H1 (cell line): ENCODE data around the gene C12orf76. TPM values are rescaled to one million over a fixed set of nuclear protein-coding genes. Genes with fewer than 3 reads are reported as not detected.

Source experiments
- CTCF ChIA-PET: fragments of 300-600 bp; sonication (Branson Sonifier 250); formaldehyde crosslinking; loops from one replicate; lab custom pipeline; 2021; ENCODE audit not compliant: partially characterized antibody; lab: Charles Lee
- POLR2A ChIA-PET: fragments of 300-600 bp; sonication (Branson Sonifier 250); formaldehyde crosslinking; loops from one replicate; lab custom pipeline; 2021; ENCODE audit warnings: inconsistent platforms; ENCODE audit not compliant: partially characterized antibody; lab: Charles Lee
- DNase-seq, 2 experiments: peaks; one replicate each; pipeline versions ENCODE4 v3.0.0 to v3.0.0-alpha.2; 2010 to 2022; ENCODE audit warnings: low spot score in 2 of 2, low read depth in 1 of 2, mixed read lengths in 1 of 2
- FAIRE-seq: peaks from 2 replicates; lab custom pipeline; 2011; peaks lifted over from hg19 to GRCh38; lab: Jason Lieb, UNC
- H2AFZ ChIP-seq: 2 replicates; pipeline ENCODE4 v1.8.1; 2012; ENCODE audit warnings: low read length, inconsistent platforms
- H2AK5ac ChIP-seq: 2 replicates; pipeline ENCODE4 v1.6.1; 2013; ENCODE audit warnings: low read depth, low read length
- H2BK120ac ChIP-seq: replicated peaks from 2 replicates; pipeline ENCODE3; 2013; ENCODE audit warnings: low read depth, low read length, inconsistent platforms
- H2BK12ac ChIP-seq: 2 replicates; pipeline ENCODE4 v1.6.1; 2013; ENCODE audit warnings: low read depth, low read length
- H2BK15ac ChIP-seq: 2 replicates; pipeline ENCODE4 v1.6.1; 2013; ENCODE audit warnings: low read length
- H2BK20ac ChIP-seq: 2 replicates; pipeline ENCODE4 v1.6.1; 2013; ENCODE audit warnings: low read length
- H2BK5ac ChIP-seq: 2 replicates; pipeline ENCODE4 v1.6.1; 2013; ENCODE audit warnings: low read depth, low read length
- H3K14ac ChIP-seq: 2 replicates; pipeline ENCODE4 v1.6.1; 2013; ENCODE audit warnings: inconsistent platforms; ENCODE audit not compliant: insufficient read length
- H3K18ac ChIP-seq: 2 replicates; pipeline ENCODE4 v1.6.1; 2013; ENCODE audit warnings: low read length; ENCODE audit errors: extremely low read depth
- H3K23ac ChIP-seq: 2 replicates; pipeline ENCODE4 v1.6.1; 2013; ENCODE audit warnings: inconsistent platforms; ENCODE audit not compliant: insufficient read length
- H3K23me2 ChIP-seq: 2 replicates; pipeline ENCODE4 v1.6.1; 2013; ENCODE audit warnings: low read depth, low read length
- H3K27ac ChIP-seq: 2 replicates; pipeline ENCODE4 v1.6.1; 2011; ENCODE audit warnings: low read depth, low read length, inconsistent platforms
- H3K27me3 ChIP-seq, 4 experiments: replicated peaks in 1 of 4; 1 replicate in 1 of 4; 2 replicates in 3 of 4; pipeline versions ENCODE4 v1.6.1 to v1.8.1; 2011 to 2013; ENCODE audit warnings: low read length in 3 of 4, mild to moderate bottlenecking in 3 of 4, inconsistent platforms in 2 of 4, mixed read lengths in 2 of 4, moderate library complexity in 1 of 4; ENCODE audit not compliant: control insufficient read depth in 3 of 4, insufficient read depth in 3 of 4; ENCODE audit errors: extremely low read depth in 1 of 4
- H3K36me3 ChIP-seq, 4 experiments: 2 replicates each; pipeline versions ENCODE4 v1.6.1 to v1.8.1; 2011 to 2013; ENCODE audit warnings: mild to moderate bottlenecking in 4 of 4, low read length in 3 of 4, moderate library complexity in 2 of 4, control low read depth in 1 of 4, inconsistent platforms in 1 of 4; ENCODE audit not compliant: insufficient read depth in 4 of 4, control insufficient read depth in 2 of 4
- H3K4ac ChIP-seq: replicated peaks from 2 replicates; pipeline ENCODE3; 2013; ENCODE audit warnings: low read length, low read depth, mixed read lengths, inconsistent platforms; ENCODE audit not compliant: insufficient read length
- H3K4me1 ChIP-seq, 4 experiments: replicated peaks in 1 of 4; 1 replicate in 1 of 4; 2 replicates in 3 of 4; pipeline versions ENCODE4 v1.6.1 to v1.8.1; 2011 to 2013; ENCODE audit warnings: low read length in 3 of 4, inconsistent platforms in 2 of 4, mixed read lengths in 1 of 4; ENCODE audit not compliant: insufficient read depth in 4 of 4, control insufficient read depth in 3 of 4
- H3K4me2 ChIP-seq, 2 experiments: 2 replicates each; pipeline versions ENCODE4 v1.6.1 to v1.8.1; 2011 to 2013; ENCODE audit warnings: low read depth in 2 of 2, low read length in 2 of 2, control low read depth in 1 of 2, inconsistent platforms in 1 of 2, mild to moderate bottlenecking in 1 of 2; ENCODE audit not compliant: insufficient read depth in 1 of 2
- H3K4me3 ChIP-seq, 4 experiments: fragments of 200-600, 300-600 bp in 1 of 4; sonication (generic), shearing (Covaris generic), sonication (Bioruptor Twin) in 1 of 4; 2 replicates each; pipeline versions ENCODE4 v1.5.1 to v1.8.1; 2011 to 2016; ENCODE audit warnings: low read length in 4 of 4, low read depth in 3 of 4, control low read depth in 2 of 4, inconsistent platforms in 2 of 4, mild to moderate bottlenecking in 2 of 4, mixed read lengths in 1 of 4, moderate library complexity in 1 of 4; ENCODE audit not compliant: insufficient read depth in 2 of 4; ENCODE audit errors: extremely low read depth in 1 of 4
- H3K56ac ChIP-seq: replicated peaks from 2 replicates; pipeline ENCODE3; 2013; ENCODE audit warnings: low read depth, mild to moderate bottlenecking, mixed read lengths, low read length, inconsistent platforms; ENCODE audit not compliant: insufficient read length
- H3K79me1 ChIP-seq: 2 replicates; pipeline ENCODE4 v1.6.1; 2013; ENCODE audit warnings: low read depth, low read length, control low read depth
- H3K79me2 ChIP-seq, 2 experiments: 2 replicates each; pipeline versions ENCODE4 v1.6.1 to v1.8.1; 2012 to 2013; ENCODE audit warnings: low read length in 2 of 2, mild to moderate bottlenecking in 2 of 2, inconsistent platforms in 1 of 2; ENCODE audit not compliant: insufficient read depth in 2 of 2, control insufficient read depth in 1 of 2
- H3K9ac ChIP-seq, 4 experiments: replicated peaks in 1 of 4; 1 replicate in 1 of 4; 2 replicates in 3 of 4; pipeline versions ENCODE4 v1.6.1 to v1.8.1; 2011 to 2013; ENCODE audit warnings: low read depth in 3 of 4, low read length in 3 of 4, control low read depth in 2 of 4, mild to moderate bottlenecking in 2 of 4, moderate library complexity in 2 of 4, inconsistent platforms in 1 of 4; ENCODE audit errors: extremely low read depth in 1 of 4
- H3K9me3 ChIP-seq, 2 experiments: 2 replicates each; pipeline versions ENCODE4 v1.6.1 to v1.8.1; 2012 to 2013; ENCODE audit warnings: mild to moderate bottlenecking in 2 of 2, moderate library complexity in 2 of 2, control low read depth in 1 of 2, inconsistent platforms in 1 of 2, low read depth in 1 of 2, low read length in 1 of 2, mixed read lengths in 1 of 2; ENCODE audit not compliant: insufficient read depth in 2 of 2
- H4K20me1 ChIP-seq, 2 experiments: replicated peaks in 1 of 2; 2 replicates each; pipeline versions ENCODE3 to v1.8.1; 2011 to 2013; ENCODE audit warnings: inconsistent platforms in 2 of 2, low read length in 2 of 2, mild to moderate bottlenecking in 1 of 2; ENCODE audit not compliant: insufficient read depth in 2 of 2, control insufficient read depth in 1 of 2
- H4K5ac ChIP-seq: 2 replicates; pipeline ENCODE4 v1.6.1; 2013; ENCODE audit warnings: low read length, low read depth, mixed read lengths, inconsistent platforms; ENCODE audit not compliant: insufficient read length
- H4K8ac ChIP-seq: 2 replicates; pipeline ENCODE4 v1.8.0; 2013; ENCODE audit warnings: mild to moderate bottlenecking, moderate library complexity, low read length, inconsistent platforms; ENCODE audit not compliant: insufficient read depth; ENCODE audit errors: extremely low read depth
- H4K91ac ChIP-seq: replicated peaks from 2 replicates; pipeline ENCODE3; 2013; ENCODE audit warnings: low read length, mixed read lengths, inconsistent platforms; ENCODE audit not compliant: insufficient read length
- CBX8 ChIP-seq: fragments of 300-800, 300-1000 bp; sonication (generic); IDR thresholded peaks from 2 replicates; pipeline ENCODE4 v1.7.1; 2016; ENCODE audit warnings: low read depth, low read length, borderline replicate concordance
- CHD2 ChIP-seq: IDR thresholded peaks from 2 replicates; pipeline ENCODE4 v1.6.1; 2012; ENCODE audit warnings: low read length, improper control_type of control experiment
- CTBP2 ChIP-seq: IDR thresholded peaks from 2 replicates; pipeline ENCODE4 v1.7.0; 2011; ENCODE audit warnings: borderline replicate concordance, mild to moderate bottlenecking, moderate library complexity, mixed read lengths, low read length; ENCODE audit not compliant: insufficient read depth, insufficient read length
- PHF8 ChIP-seq: fragments of 200-600 bp; sonication (generic); conservative IDR thresholded peaks from 2 replicates; pipeline ENCODE4 v1.7.1; 2012; ENCODE audit warnings: low read depth, mild to moderate bottlenecking, inconsistent platforms, low read length, moderate library complexity
- RAD21 ChIP-seq, 2 experiments: IDR thresholded peaks in 1 of 2; conservative IDR thresholded peaks in 1 of 2; 2 replicates each; pipeline ENCODE4 v1.6.1; 2011; ENCODE audit warnings: low read depth in 2 of 2, low read length in 2 of 2, improper control_type of control experiment in 1 of 2, inconsistent platforms in 1 of 2, mild to moderate bottlenecking in 1 of 2, moderate library complexity in 1 of 2
- SIRT6 ChIP-seq: IDR thresholded peaks from one replicate; pipeline ENCODE4 v1.7.1; 2012; ENCODE audit warnings: low read length, inconsistent platforms
- SIX5 ChIP-seq: IDR thresholded peaks from 2 replicates; pipeline ENCODE4 v1.6.1; 2011; ENCODE audit warnings: mild to moderate bottlenecking, low read depth, low read length
- whole genome bisulfite sequencing, 2 experiments: shearing (Covaris generic) in 1 of 2; methylation state at CpG; one replicate each; pipeline versions ENCODE4 v1.1.6 to v1.1.7; 2013 to 2015; ENCODE audit warnings: low lambda C conversion rate in 2 of 2, mixed read lengths in 2 of 2, inconsistent platforms in 1 of 2, low coverage in 1 of 2, missing lambda C conversion rate in 1 of 2; ENCODE audit not compliant: insufficient replicate concordance in 2 of 2, insufficient coverage in 1 of 2, insufficient read length in 1 of 2; ENCODE audit errors: extremely low coverage in 1 of 2, missing lambda C conversion rate in 1 of 2; 5-methylcytosine and 5-hydroxymethylcytosine counted together
- polyA plus RNA-seq, 7 experiments: library from polyadenylated mRNA; depleted of rRNA in 3 of 7; stranded (reverse) in 5 of 7; unstranded in 2 of 7; fragments of >200 nt in 5 of 7; fragments of 200-250 nt in 2 of 7; gene quantifications; 1 replicate in 5 of 7; 2 replicates in 1 of 7; 4 replicates in 1 of 7; pipeline versions ENCODE4 v1.2.1 to v1.2.3, GENCODE V29; 2011 to 2013; ENCODE audit warnings: missing spikeins in 2 of 7, mixed read lengths in 2 of 7
- total RNA-seq: library from RNA; stranded (reverse); fragmentation: NEBNext Ultra II Directional; extraction: Animal tissue kit (Norgen Biotek cat#: 25700); gene quantifications from 2 replicates; pipeline ENCODE4 v1.2.1, GENCODE V29; 2021

C12orf76 gene
- total and polyA plus RNA-seq, 2 of the 8 experiments (the other 6 are each of a cell fraction or from before 2014, with no cell fraction given): 14.4 to 18.6 TPM

DNA sequence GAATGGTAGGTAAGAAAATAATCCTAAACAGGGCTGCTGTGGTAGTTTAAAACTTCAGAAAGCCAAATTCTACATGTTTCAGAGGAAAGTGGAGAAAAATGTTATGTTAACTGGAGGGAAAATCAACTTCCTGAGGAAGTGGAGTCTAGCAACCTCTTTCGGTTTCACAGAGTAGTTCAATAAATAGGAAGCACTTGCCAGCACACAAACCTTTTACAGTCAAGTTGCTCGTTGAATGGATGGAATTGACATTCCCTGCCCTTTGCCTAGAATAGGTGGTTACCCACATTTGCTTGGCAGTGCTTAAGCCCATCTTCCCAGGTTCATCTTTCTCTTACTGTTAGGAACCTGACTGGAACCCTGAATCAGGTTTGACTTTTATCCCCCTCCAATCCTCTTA is 33.2 kb downstream of the C12orf76 start:
- H2BK5ac ChIP-seq: no peak overlapping the region
- no peak overlapping the region for H3K4me3 ChIP-seq
- no peaks in the 10 kb centered on the region for H3K79me1 ChIP-seq
- no peaks in the 10 kb centered on the region for H3K36me3 ChIP-seq
- no peak overlapping the region for H4K91ac ChIP-seq
- no peak overlapping the region for H3K14ac ChIP-seq
- H3K4me1 ChIP-seq: no peaks in the 10 kb centered on the region
- H3K23me2 ChIP-seq: no peaks in the 10 kb centered on the region
- H3K18ac ChIP-seq: no peak overlapping the region
- H3K23ac ChIP-seq: no peak overlapping the region
- H3K9me3 ChIP-seq: no peaks in the 10 kb centered on the region
- ChIA-PET CTCF (no interaction called here), POLR2A (no interaction called here)
- no peaks in the 10 kb centered on the region for H3K27me3 ChIP-seq
- no peaks in the 10 kb centered on the region for H3K79me2 ChIP-seq
- no peak overlapping the region for H2BK120ac ChIP-seq
- no peak for DNase-seq
- TF ChIP-seq CTBP2 (no peak), SIX5 (no peak), CHD2 (no peak), SIRT6 (no peak), PHF8 (no peak), RAD21 (IDR thresholded peaks at IDR 0.05 in 1 of 2, conservative IDR thresholded peaks at IDR 0.05 in 1 of 2; ENCODE audit: low read depth in 2 of 2, low read length in 2 of 2) (no peak), CBX8 (no peak)
- H2BK15ac ChIP-seq: no peak overlapping the region
- H4K20me1 ChIP-seq: no peaks in the 10 kb centered on the region
- no peak overlapping the region for H2BK20ac ChIP-seq
- H4K8ac ChIP-seq: no peak overlapping the region
- no peak overlapping the region for H2BK12ac ChIP-seq
- H3K27ac ChIP-seq: no peak overlapping the region
- H2AFZ ChIP-seq: no peak overlapping the region
- no peak overlapping the region for H3K9ac ChIP-seq
- WGBS, 2 experiments: 91% methylated on average over 2 of the region's 2 CpGs; no CpG with 5 or more reads in 1 of the 2 experiments
- H3K56ac ChIP-seq: no peak overlapping the region
- H2AK5ac ChIP-seq: no peak overlapping the region
- no peak overlapping the region for H3K4ac ChIP-seq
- H4K5ac ChIP-seq: no peak overlapping the region
- no peak for FAIRE-seq
- H3K4me2 ChIP-seq: no peak overlapping the region
